ENCODE data around the gene UBAP2L.

DNA sequence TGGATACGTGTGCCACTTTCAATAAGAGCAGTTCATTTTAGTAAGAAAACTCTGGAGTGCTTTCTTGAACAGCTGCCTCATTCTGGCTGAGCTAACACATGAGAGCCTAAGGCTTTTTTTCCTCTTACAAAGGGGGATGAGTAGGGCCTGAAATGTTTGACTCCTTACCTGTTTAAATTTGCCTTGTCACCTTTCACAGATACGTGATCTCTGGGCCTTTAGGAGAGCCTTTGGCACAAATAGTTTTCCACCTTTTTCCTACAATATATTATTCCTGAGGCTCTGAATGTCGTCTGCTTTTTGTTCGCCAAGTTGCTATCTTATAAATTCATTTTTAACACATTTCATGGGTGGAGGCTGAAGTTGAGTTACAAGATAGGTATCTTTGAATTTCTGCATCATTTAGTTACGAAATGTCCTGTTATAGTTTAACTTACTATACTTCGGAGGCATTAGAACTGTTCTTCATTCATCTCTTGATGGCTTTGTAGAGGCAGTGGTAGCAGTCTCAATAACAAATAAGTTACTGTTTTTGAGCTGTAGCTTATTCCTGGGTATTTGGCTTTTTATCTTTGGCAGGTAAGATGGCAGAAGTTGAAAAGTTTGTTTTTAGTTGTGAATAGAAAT lies 17.2 kb downstream of the UBAP2L start:
- TF ChIP-seq, protein P1, sequence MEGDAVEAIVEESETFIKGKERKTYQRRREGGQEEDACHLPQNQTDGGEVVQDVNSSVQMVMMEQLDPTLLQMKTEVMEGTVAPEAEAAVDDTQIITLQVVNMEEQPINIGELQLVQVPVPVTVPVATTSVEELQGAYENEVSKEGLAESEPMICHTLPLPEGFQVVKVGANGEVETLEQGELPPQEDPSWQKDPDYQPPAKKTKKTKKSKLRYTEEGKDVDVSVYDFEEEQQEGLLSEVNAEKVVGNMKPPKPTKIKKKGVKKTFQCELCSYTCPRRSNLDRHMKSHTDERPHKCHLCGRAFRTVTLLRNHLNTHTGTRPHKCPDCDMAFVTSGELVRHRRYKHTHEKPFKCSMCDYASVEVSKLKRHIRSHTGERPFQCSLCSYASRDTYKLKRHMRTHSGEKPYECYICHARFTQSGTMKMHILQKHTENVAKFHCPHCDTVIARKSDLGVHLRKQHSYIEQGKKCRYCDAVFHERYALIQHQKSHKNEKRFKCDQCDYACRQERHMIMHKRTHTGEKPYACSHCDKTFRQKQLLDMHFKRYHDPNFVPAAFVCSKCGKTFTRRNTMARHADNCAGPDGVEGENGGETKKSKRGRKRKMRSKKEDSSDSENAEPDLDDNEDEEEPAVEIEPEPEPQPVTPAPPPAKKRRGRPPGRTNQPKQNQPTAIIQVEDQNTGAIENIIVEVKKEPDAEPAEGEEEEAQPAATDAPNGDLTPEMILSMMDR (conservative IDR thresholded peaks at IDR 0.05) = no peak
- TF ChIP-seq ZFX (IDR thresholded peaks at IDR 0.05) = no peak
